HEK293 (cell line): ENCODE results near the gene PCP4.

ENCODE experiments used
- CTCF ChIA-PET: fragments of 350-600 bp; formaldehyde crosslinking; extraction: SDS; loops from one replicate; lab custom pipeline; 2021; ENCODE audit warnings: antibody characterized with exemption; lab: Yijun Ruan, JAX
- POLR2A ChIA-PET: fragments of 300-600 bp; formaldehyde crosslinking; extraction: SDS; loops from one replicate; lab custom pipeline; 2020; ENCODE audit warnings: antibody characterized with exemption, inconsistent platforms; lab: Yijun Ruan, JAX
- H3K27ac ChIP-seq: fragments of 200-500 bp; sonication (Bioruptor generic); 2 replicates; pipeline ENCODE4 v1.5.1; 2014; ENCODE audit warnings: low read depth, low read length, control low read depth, inconsistent platforms; ENCODE audit errors: extremely low read depth
- H3K36me3 ChIP-seq, 2 experiments: fragments of 200-500 bp in 1 of 2; sonication (Bioruptor generic) in 1 of 2; 1 replicate in 1 of 2; 2 replicates in 1 of 2; pipeline ENCODE4 v1.5.1; 2014 to 2017; ENCODE audit warnings: inconsistent platforms in 2 of 2, low read length in 2 of 2; ENCODE audit not compliant: control insufficient read depth in 2 of 2, insufficient read depth in 1 of 2
- H3K4me1 ChIP-seq: fragments of 200-500 bp; sonication (Bioruptor generic); 2 replicates; pipeline ENCODE4 v1.5.1; 2014; ENCODE audit warnings: mild to moderate bottlenecking, low read length, inconsistent platforms; ENCODE audit not compliant: control insufficient read depth, insufficient read depth
- H3K4me3 ChIP-seq: 2 replicates; pipeline ENCODE4 v1.5.1; 2011; ENCODE audit warnings: low read depth, mild to moderate bottlenecking, control low read depth, low read length, moderate library complexity
- H3K9me3 ChIP-seq: fragments of 200-500 bp; sonication (Bioruptor generic); 2 replicates; pipeline ENCODE4 v1.5.1; 2014; ENCODE audit warnings: low read depth, low read length, inconsistent platforms; ENCODE audit not compliant: control insufficient read depth, insufficient read depth
- EGR2 ChIP-seq: fragments of 450-650 bp; formaldehyde crosslinking; IDR thresholded peaks from 2 replicates; pipeline ENCODE4 v1.5.1; 2016; ENCODE audit warnings: low read depth, missing biosample characterization, missing genetic modification characterization
- INSM2 ChIP-seq: fragments of 450-650 bp; formaldehyde crosslinking; IDR thresholded peaks from 2 replicates; pipeline ENCODE4 v1.5.1; 2016; ENCODE audit warnings: missing biosample characterization, missing genetic modification characterization
- PRDM10 ChIP-seq: fragments of 450-650 bp; formaldehyde crosslinking; IDR thresholded peaks from 2 replicates; pipeline ENCODE4 v1.5.1; 2016; ENCODE audit warnings: missing biosample characterization, missing genetic modification characterization
- SALL2 ChIP-seq: fragments of 450-650 bp; formaldehyde crosslinking; IDR thresholded peaks from 2 replicates; pipeline ENCODE4 v1.5.0; 2017; ENCODE audit warnings: missing biosample characterization, mild to moderate bottlenecking, missing genetic modification characterization, borderline replicate concordance
- ZBTB6 ChIP-seq: fragments of 450-650 bp; formaldehyde crosslinking; IDR thresholded peaks from 2 replicates; pipeline ENCODE4 v1.5.1; 2017; ENCODE audit warnings: missing biosample characterization, missing genetic modification characterization
- ZFP37 ChIP-seq: fragments of 450-650 bp; formaldehyde crosslinking; IDR thresholded peaks from 2 replicates; pipeline ENCODE4 v1.5.1; 2016; ENCODE audit warnings: missing biosample characterization, missing genetic modification characterization
- ZNF112 ChIP-seq: fragments of 450-650 bp; formaldehyde crosslinking; IDR thresholded peaks from 2 replicates; pipeline ENCODE4 v1.5.0; 2017; ENCODE audit warnings: missing biosample characterization, missing genetic modification characterization
- ZNF2 ChIP-seq: fragments of 450-650 bp; formaldehyde crosslinking; IDR thresholded peaks from 2 replicates; pipeline ENCODE4 v1.5.1; 2016; ENCODE audit warnings: missing biosample characterization, missing genetic modification characterization
- ZNF214 ChIP-seq: fragments of 450-650 bp; formaldehyde crosslinking; IDR thresholded peaks from 2 replicates; pipeline ENCODE4 v1.5.1; 2017; ENCODE audit warnings: missing biosample characterization, mild to moderate bottlenecking, missing genetic modification characterization, borderline replicate concordance
- ZNF274 ChIP-seq, 2 experiments: fragments of 200-500 bp in 1 of 2; fragments of 450-650 bp in 1 of 2; sonication (Bioruptor generic) in 1 of 2; formaldehyde crosslinking in 1 of 2; IDR thresholded peaks; 2 replicates each; pipeline versions ENCODE4 v1.5.1 to v1.6.1; 2014 to 2016; ENCODE audit warnings: borderline replicate concordance in 1 of 2, inconsistent platforms in 1 of 2, low read length in 1 of 2, missing biosample characterization in 1 of 2, missing genetic modification characterization in 1 of 2
- ZNF449 ChIP-seq: fragments of 450-650 bp; formaldehyde crosslinking; IDR thresholded peaks from 2 replicates; pipeline ENCODE4 v1.5.1; 2017; ENCODE audit warnings: missing biosample characterization, mild to moderate bottlenecking, missing genetic modification characterization, moderate library complexity
- ZNF670 ChIP-seq: fragments of 450-650 bp; formaldehyde crosslinking; IDR thresholded peaks from 2 replicates; pipeline ENCODE4 v1.5.1; 2016; ENCODE audit warnings: missing biosample characterization, missing genetic modification characterization, low read depth
- ZNF768 ChIP-seq: fragments of 450-650 bp; formaldehyde crosslinking; IDR thresholded peaks from 2 replicates; pipeline ENCODE4 v1.5.1; 2018; ENCODE audit warnings: missing biosample characterization, mild to moderate bottlenecking, missing genetic modification characterization
- ZSCAN5A ChIP-seq: fragments of 450-650 bp; formaldehyde crosslinking; IDR thresholded peaks from 2 replicates; pipeline ENCODE4 v1.5.1; 2016; ENCODE audit warnings: missing biosample characterization, missing genetic modification characterization

Gene PCP4

GRCh38 chr21:39927304-39927886 is 60.2 kb downstream of the PCP4 start (continued):
- TF ChIP-seq PRDM10 (tag by site-specific recombination) (no peak), ZNF214 (tag by site-specific recombination) (no peak), SALL2 (tag by site-specific recombination) (no peak), ZNF274 (IDR thresholded peaks at IDR 0.05; ENCODE audit: low read length) (no peak), ZNF274 (tag by site-specific recombination; IDR thresholded peaks at IDR 0.05; ENCODE audit: borderline replicate concordance) (no peak), ZFP37 (no peak), ZNF2 (tag by site-specific recombination) (no peak), ZNF449 (tag by site-specific recombination) (no peak), ZNF768 (no peak)

GRCh38 chr21:39932335-39932734 is 65.1 kb downstream of the PCP4 start:
- no peak overlapping the region for H3K27ac ChIP-seq
- no peaks in the 10 kb centered on the region for H3K36me3 ChIP-seq
- no peaks in the 10 kb centered on the region for H3K9me3 ChIP-seq
- CTCF ChIA-PET, result interaction anchor here (0.6 kb wide), 1 partner anchor 189 kb away, joined by 4 read pairs; no protein-coding TSS in a partner anchor
- POLR2A ChIA-PET, result no interaction called here
- H3K4me1 ChIP-seq, result no peaks in the 10 kb centered on the region
- no peak overlapping the region for H3K4me3 ChIP-seq
- TF ChIP-seq EGR2 (tag by site-specific recombination), result no peak
- no peak for TF ChIP-seq INSM2 (tag by site-specific recombination)
- no peak for TF ChIP-seq ZNF112
- no peak for TF ChIP-seq ZNF768
- TF ChIP-seq ZSCAN5A, result no peak
- TF ChIP-seq ZNF670 (tag by site-specific recombination), result no peak
- no peak for TF ChIP-seq ZBTB6
